Common myeloid progenitor, CD34-positive (primary cell): Measurements from ENCODE around the gene UBE2A. TPM values are rescaled to one million over a fixed set of nuclear protein-coding genes. Genes with fewer than 3 reads are reported as not detected.

Experiments
- CTCF ChIA-PET: fragments of 350-600 bp; sonication (Branson Sonifier 250); formaldehyde crosslinking; loops from one replicate; lab custom pipeline; 2021; ENCODE audit warnings: antibody characterized with exemption; lab: Charles Lee
- POLR2A ChIA-PET: fragments of 350-600 bp; sonication (Branson Sonifier 250); formaldehyde crosslinking; loops from one replicate; lab custom pipeline; 2021; ENCODE audit warnings: antibody characterized with exemption; lab: Charles Lee
- DNase-seq, 3 donors: peaks; one replicate each; pipeline versions ENCODE4 v3.0.0 to v3.0.0-alpha.2; 2013
- H3K27ac ChIP-seq, 2 experiments: 1 replicate in 1 of 2; 2 replicates in 1 of 2; pipeline ENCODE4 v1.7.0; 2013; ENCODE audit warnings: inconsistent platforms in 2 of 2, low read length in 2 of 2, mild to moderate bottlenecking in 2 of 2, low read depth in 1 of 2, moderate library complexity in 1 of 2; ENCODE audit not compliant: severe bottlenecking in 2 of 2, insufficient read depth in 1 of 2, poor library complexity in 1 of 2
- H3K27me3 ChIP-seq, 5 experiments: replicated peaks in 2 of 5; 1 replicate in 3 of 5; 2 replicates in 2 of 5; pipeline versions ENCODE4 v1.6.1 to v1.7.0; 2013; ENCODE audit warnings: low read length in 4 of 5, mild to moderate bottlenecking in 2 of 5, moderate library complexity in 2 of 5, inconsistent platforms in 1 of 5; ENCODE audit not compliant: insufficient read depth in 5 of 5, control insufficient read depth in 4 of 5
- H3K36me3 ChIP-seq, 4 experiments: 1 replicate in 2 of 4; 2 replicates in 2 of 4; pipeline versions ENCODE4 v1.6.1 to v1.7.0; 2013; ENCODE audit warnings: low read length in 3 of 4, control low read depth in 1 of 4, mild to moderate bottlenecking in 1 of 4; ENCODE audit not compliant: control insufficient read depth in 4 of 4, insufficient read depth in 4 of 4
- H3K4me1 ChIP-seq, 4 experiments: 1 replicate in 3 of 4; 2 replicates in 1 of 4; pipeline versions ENCODE4 v1.6.1 to v1.7.1; 2013; ENCODE audit warnings: low read length in 3 of 4, mild to moderate bottlenecking in 3 of 4, control low read depth in 1 of 4, inconsistent platforms in 1 of 4, moderate library complexity in 1 of 4; ENCODE audit not compliant: control insufficient read depth in 4 of 4, insufficient read depth in 4 of 4; ENCODE audit errors: control extremely low read depth in 1 of 4
- H3K4me3 ChIP-seq, 7 experiments: 1 replicate in 4 of 7; 2 replicates in 3 of 7; pipeline versions ENCODE4 v1.5.1 to v1.7.0; 2013; ENCODE audit warnings: mild to moderate bottlenecking in 7 of 7, low read length in 6 of 7, moderate library complexity in 6 of 7, inconsistent platforms in 2 of 7, low read depth in 2 of 7, control low read depth in 1 of 7; ENCODE audit not compliant: insufficient read depth in 4 of 7, control insufficient read depth in 1 of 7; ENCODE audit errors: extremely low read depth in 1 of 7
- H3K9me3 ChIP-seq, 5 experiments: 1 replicate in 4 of 5; 2 replicates in 1 of 5; pipeline versions ENCODE4 v1.6.1 to v1.7.1; 2013; ENCODE audit warnings: low read length in 4 of 5, mild to moderate bottlenecking in 2 of 5, inconsistent platforms in 1 of 5, low read depth in 1 of 5, moderate library complexity in 1 of 5; ENCODE audit not compliant: control insufficient read depth in 4 of 5, insufficient read depth in 2 of 5; ENCODE audit errors: control extremely low read depth in 1 of 5
- WGBS: methylation state at CpG from one replicate; pipeline ENCODE4 v1.1.5; 2013; ENCODE audit not compliant: insufficient coverage; 5-methylcytosine and 5-hydroxymethylcytosine counted together
- polyA plus RNA-seq: library from polyadenylated mRNA; unstranded; fragments of 120-200 nt; gene quantifications from one replicate; pipeline ENCODE4 v1.2.1, GENCODE V29; 2013

Gene UBE2A
- polyA plus RNA-seq = 67.9 TPM

DNA sequence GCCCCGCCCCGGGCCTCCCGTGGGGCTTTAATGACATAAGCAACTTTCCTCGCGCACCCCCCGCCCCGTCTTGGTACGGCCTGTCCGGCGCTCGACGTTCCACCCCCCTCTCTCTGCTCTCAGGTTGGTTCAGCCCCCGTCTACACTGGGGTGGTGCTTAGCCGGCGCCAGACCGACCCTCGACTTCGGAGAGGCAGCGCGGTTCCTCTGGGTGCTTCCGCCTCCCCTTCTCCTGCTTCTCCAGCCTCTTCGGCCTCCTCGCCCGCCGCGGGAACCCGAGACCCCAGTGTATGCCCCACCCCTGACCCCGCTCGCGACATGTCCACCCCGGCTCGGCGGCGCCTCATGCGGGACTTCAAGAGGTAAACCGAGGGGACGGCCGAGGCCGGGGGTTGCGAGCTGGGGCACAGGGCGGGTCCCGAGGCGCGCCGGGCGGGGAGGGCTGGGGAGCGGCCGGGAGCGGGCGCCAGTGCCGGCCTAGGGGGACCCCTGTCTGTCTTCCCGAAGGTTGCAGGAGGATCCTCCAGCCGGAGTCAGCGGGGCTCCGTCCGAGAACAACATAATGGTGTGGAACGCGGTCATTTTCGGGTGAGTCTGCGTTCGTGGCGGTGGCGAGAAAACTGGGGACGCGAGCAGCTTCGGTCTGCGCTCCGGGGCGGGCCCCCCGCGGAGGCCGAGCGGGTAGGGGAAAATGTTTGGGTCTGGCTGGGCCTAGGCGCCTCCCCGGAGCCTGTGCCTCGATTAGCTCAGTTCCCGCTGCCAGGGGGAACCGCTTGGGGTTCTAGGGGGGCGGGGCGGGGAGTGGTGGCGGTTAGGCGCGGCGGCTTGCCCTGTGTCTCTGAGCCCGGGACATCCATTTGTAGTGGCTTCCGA, at the start of gene UBE2A:
TSS of gene UBE2A (plus strand) at position 170 of the 873 bp plus-strand sequence. CDS start at position 319, 149 bp downstream.
- DNase-seq = peak; percentile 92 to 97 (median 97)
- ChIA-PET CTCF (interaction anchor here (1.4 kb wide), 1 partner anchor 14 kb away, joined by 4 read pairs; no protein-coding TSS in a partner anchor), POLR2A (interaction anchor here (0.6 to 2.0 kb wide), 7 partner anchors 9 to 727 kb away, joined by 3 to 11 read pairs (median 5); partner anchors contain the start of genes NKRF and STEEP1)
- 34% methylated on average over 74 of the region's 86 CpGs for WGBS
- peak within 1 kb of the TSS; percentile 62 to 85 (median 75) for H3K4me3 ChIP-seq
- peaks cover 0 to 16% (median 12%) of the 10 kb centered on the region in 4 experiments for H3K4me1 ChIP-seq
- peaks cover 0 to 2% (median 0%) of the 10 kb centered on the region in 5 experiments for H3K27me3 ChIP-seq
- H3K9me3 ChIP-seq = no peaks in the 10 kb centered on the region
- no peaks in the 10 kb centered on the region for H3K36me3 ChIP-seq
- H3K27ac ChIP-seq = peak within 1 kb of the TSS; percentile 70 to 81

- DNase-seq = peak in 1 of 3 donors; percentile 4
- POLR2A ChIA-PET = no interaction called here
- Histone ChIP-seq H3K4me1 (no peaks in the 10 kb centered on the region), H3K4me3 (no peak overlapping the region), H3K9me3 (no peaks in the 10 kb centered on the region), H3K27ac (no peak overlapping the region), H3K27me3 (no peaks in the 10 kb centered on the region), H3K36me3 (no peaks in the 10 kb centered on the region)
- CTCF ChIA-PET = interaction anchor here (0.7 kb wide), 1 partner anchor 51 kb away, joined by 3 read pairs; no protein-coding TSS in a partner anchor
- 100% methylated on average over 5 of the region's 9 CpGs for WGBS
These were observed 44.8 kb upstream of the UBE2A start for GRCh38 chrX:119529345-119530276.

GRCh38 chrX:119537487-119537886, 36.9 kb upstream of the UBE2A start:
- POLR2A ChIA-PET = no interaction called here

GRCh38 chrX:119539872-119540271, 34.5 kb upstream of the UBE2A start:
- CTCF ChIA-PET = no interaction called here

More at GRCh38 chrX:119537487-119537886, 36.9 kb upstream of the UBE2A start:
- Histone ChIP-seq H3K4me1 (no peaks in the 10 kb centered on the region), H3K27ac (no peak overlapping the region), H3K9me3 (no peaks in the 10 kb centered on the region), H3K4me3 (no peak overlapping the region), H3K27me3 (no peaks in the 10 kb centered on the region), H3K36me3 (peaks cover 0 to 20% (median 4%) of the 10 kb centered on the region in 4 experiments)
- DNase-seq = no peak
- 71% methylated on average over 1 of the region's 3 CpGs for WGBS
- CTCF ChIA-PET = no interaction called here

GRCh38 chrX:119541188-119541587, 33.2 kb upstream of the UBE2A start:
- 94% methylated on average over 2 of the region's 4 CpGs for WGBS
- peaks cover 0 to 21% (median 5%) of the 10 kb centered on the region in 4 experiments for H3K36me3 ChIP-seq
- H3K4me1 ChIP-seq = no peaks in the 10 kb centered on the region
- no peaks in the 10 kb centered on the region for H3K27me3 ChIP-seq
- H3K4me3 ChIP-seq = no peak overlapping the region
- no peaks in the 10 kb centered on the region for H3K9me3 ChIP-seq
- no peak for DNase-seq
- no peak overlapping the region for H3K27ac ChIP-seq
- ChIA-PET CTCF (no interaction called here), POLR2A (no interaction called here)

More at GRCh38 chrX:119539872-119540271, 34.5 kb upstream of the UBE2A start:
- no peak overlapping the region for H3K4me3 ChIP-seq
- no peak for DNase-seq
- 100% methylated on average over 1 of the region's 2 CpGs for WGBS
- no peaks in the 10 kb centered on the region for H3K27me3 ChIP-seq
- no peaks in the 10 kb centered on the region for H3K9me3 ChIP-seq
- no peaks in the 10 kb centered on the region for H3K4me1 ChIP-seq
- POLR2A ChIA-PET = no interaction called here
- peaks cover 0 to 21% (median 5%) of the 10 kb centered on the region in 4 experiments for H3K36me3 ChIP-seq
- no peak overlapping the region for H3K27ac ChIP-seq

GRCh38 chrX:119549327-119550016, 24.9 kb upstream of the UBE2A start:
- no peaks in the 10 kb centered on the region for H3K4me1 ChIP-seq
- DNase-seq = no peak

More at GRCh38 chrX:119549327-119550016, 24.9 kb upstream of the UBE2A start:
- POLR2A ChIA-PET = no interaction called here
- 98% methylated on average over 5 of the region's 7 CpGs for WGBS
- Histone ChIP-seq H3K27me3 (no peaks in the 10 kb centered on the region), H3K4me3 (no peak overlapping the region), H3K9me3 (no peaks in the 10 kb centered on the region), H3K36me3 (peaks cover 0 to 2% (median 0%) of the 10 kb centered on the region in 4 experiments), H3K27ac (no peak overlapping the region)
- CTCF ChIA-PET = no interaction called here
